Cardiac muscle cell (in vitro differentiated cells and primary cell): ENCODE data around the gene CPNE4. TPM values are rescaled to one million over a fixed set of nuclear protein-coding genes. Genes with fewer than 3 reads are reported as not detected.

Source experiments
- DNase-seq, 2 donors: peaks; one replicate each; pipeline versions ENCODE4 v3.0.0 to v3.0.0-alpha.2; 2010 to 2017; ENCODE audit warnings: low read depth in 1 of 2, low spot score in 1 of 2
- H3K27ac ChIP-seq: fragments of 200-600 bp; sonication (generic); 2 replicates; pipeline ENCODE4 v1.5.1; 2016
- H3K27me3 ChIP-seq: fragments of 200-600 bp; sonication (generic); 2 replicates; pipeline ENCODE4 v1.6.0; 2016; ENCODE audit warnings: control low read depth
- H3K36me3 ChIP-seq: fragments of 200-600 bp; sonication (generic); 2 replicates; pipeline ENCODE4 v1.5.1; 2016; ENCODE audit warnings: control low read depth
- H3K4me1 ChIP-seq: fragments of 200-600 bp; sonication (generic); 2 replicates; pipeline ENCODE4 v1.8.1; 2017; ENCODE audit warnings: low read depth, mild to moderate bottlenecking, mixed run types
- H3K4me3 ChIP-seq: fragments of 200-600 bp; sonication (generic); 2 replicates; pipeline ENCODE4 v1.5.1; 2016; ENCODE audit warnings: mild to moderate bottlenecking
- H3K9me3 ChIP-seq: fragments of 200-600 bp; sonication (generic); 2 replicates; pipeline ENCODE4 v1.5.1; 2017; ENCODE audit warnings: low read depth, mild to moderate bottlenecking, control low read depth
- CTCF ChIP-seq: IDR thresholded peaks from 2 replicates; pipeline ENCODE4 v1.5.1; 2012; ENCODE audit warnings: low read depth, mild to moderate bottlenecking, low read length
- polyA plus RNA-seq: library from polyadenylated mRNA; unstranded; fragments of >200 nt; fragmentation: Nextera tagmentation; extraction: Ambion mirVana; gene quantifications from 2 replicates; pipeline ENCODE4 v1.2.1, GENCODE V29; 2016
- total RNA-seq: library from RNA; depleted of rRNA; stranded (reverse); fragments of >200 nt; gene quantifications from 2 replicates; pipeline ENCODE4 v1.2.3, GENCODE V29; 2016

CPNE4 gene
- total and polyA plus RNA-seq, 2 experiments from 2014 or later: 3.3 to 7.6 TPM

GRCh38 chr3:131549340-131549739 lies 485.5 kb downstream of the CPNE4 start:
- Histone ChIP-seq H3K4me3 (no peak overlapping the region), H3K9me3 (no peaks in the 10 kb centered on the region), H3K27ac (no peak overlapping the region), H3K4me1 (no peaks in the 10 kb centered on the region), H3K36me3 (no peaks in the 10 kb centered on the region), H3K27me3 (no peaks in the 10 kb centered on the region)
- peak; percentile 41 for TF ChIP-seq CTCF
- no peak for DNase-seq

- no peak for TF ChIP-seq CTCF
- Histone ChIP-seq H3K36me3 (no peaks in the 10 kb centered on the region), H3K27me3 (no peaks in the 10 kb centered on the region), H3K4me3 (no peak overlapping the region), H3K27ac (no peak overlapping the region), H3K4me1 (no peaks in the 10 kb centered on the region), H3K9me3 (no peaks in the 10 kb centered on the region)
- DNase-seq: no peak
These were observed 487.2 kb downstream of the CPNE4 start for GRCh38 chr3:131547585-131547984.

- Histone ChIP-seq H3K4me3 (no peak overlapping the region), H3K27me3 (no peaks in the 10 kb centered on the region), H3K36me3 (no peaks in the 10 kb centered on the region), H3K9me3 (no peaks in the 10 kb centered on the region), H3K27ac (no peak overlapping the region), H3K4me1 (no peaks in the 10 kb centered on the region)
- TF ChIP-seq CTCF: no peak
- DNase-seq: no peak
These were observed 488.4 kb downstream of the CPNE4 start for GRCh38 chr3:131546441-131546840.

GRCh38 chr3:131544557-131544956 lies 490.3 kb downstream of the CPNE4 start:
- no peak for DNase-seq
- Histone ChIP-seq H3K27me3 (no peaks in the 10 kb centered on the region), H3K27ac (no peak overlapping the region), H3K4me3 (no peak overlapping the region), H3K9me3 (no peaks in the 10 kb centered on the region), H3K4me1 (no peaks in the 10 kb centered on the region), H3K36me3 (no peaks in the 10 kb centered on the region)
- no peak for TF ChIP-seq CTCF

GRCh38 chr3:131543714-131544113 lies 491.1 kb downstream of the CPNE4 start:
- no peaks in the 10 kb centered on the region for H3K36me3 ChIP-seq
- no peak for TF ChIP-seq CTCF
- H3K4me3 ChIP-seq: no peak overlapping the region
- H3K27me3 ChIP-seq: no peaks in the 10 kb centered on the region
- no peaks in the 10 kb centered on the region for H3K4me1 ChIP-seq
- H3K9me3 ChIP-seq: no peaks in the 10 kb centered on the region
- DNase-seq: peak in 1 of 2 donors; percentile 91
- H3K27ac ChIP-seq: no peak overlapping the region

GRCh38 chr3:131541288-131541687 lies 493.5 kb downstream of the CPNE4 start:
- no peaks in the 10 kb centered on the region for H3K27me3 ChIP-seq
- no peak overlapping the region for H3K4me3 ChIP-seq
- no peak overlapping the region for H3K27ac ChIP-seq
- TF ChIP-seq CTCF: no peak
- DNase-seq: no peak
- no peaks in the 10 kb centered on the region for H3K4me1 ChIP-seq
- H3K36me3 ChIP-seq: no peaks in the 10 kb centered on the region
- no peaks in the 10 kb centered on the region for H3K9me3 ChIP-seq
